ENCODE data around the gene PAX7. TPM values are rescaled to one million over a fixed set of nuclear protein-coding genes. Genes with fewer than 3 reads are reported as not detected.

The PAX7 gene
- total and polyA plus RNA-seq, 2 of the 4 experiments (the other 2 are of a cell fraction) = not detected

DNA sequence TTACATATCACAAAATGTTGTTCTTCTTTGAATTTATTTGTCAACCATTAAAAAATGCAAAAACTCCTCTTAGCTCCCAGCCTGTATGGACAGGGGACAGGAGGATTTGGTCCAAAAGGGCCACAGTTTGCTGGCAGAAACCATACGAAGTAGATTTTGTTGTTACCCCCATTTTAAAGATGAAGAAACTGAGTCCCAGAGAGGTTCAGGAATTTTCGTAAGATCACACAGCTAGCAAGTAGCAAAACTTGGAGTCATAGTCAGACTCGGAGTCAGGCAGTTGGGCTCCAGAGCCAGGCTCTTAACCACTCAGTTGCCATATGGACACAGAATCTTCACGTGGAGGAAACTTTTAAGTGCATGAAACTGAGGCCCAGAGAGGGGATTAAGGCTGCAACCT, 137.4 kb downstream of the PAX7 start:
- Histone ChIP-seq H3K23ac (ENCODE audit: low read depth, low read length) (no peak overlapping the region), H2BK20ac (ENCODE audit: low read depth, low read length) (no peak overlapping the region), H3K4me2 (ENCODE audit: low read depth, low read length) (no peak overlapping the region), H4K20me1 (ENCODE audit: insufficient read depth, low read length) (no peaks in the 10 kb centered on the region), H3K18ac (ENCODE audit: low read depth, low read length) (no peak overlapping the region), H3K4me3 (ENCODE audit: insufficient read depth, low read depth, low read length) (no peak overlapping the region), H3K9me1 (ENCODE audit: insufficient read depth, low read length) (no peaks in the 10 kb centered on the region), H2AK5ac (ENCODE audit: low read depth, low read length) (no peak overlapping the region), H2AFZ (replicated peaks; ENCODE audit: low read length, poor library complexity) (no peak overlapping the region), H3K4ac (ENCODE audit: low read depth, low read length) (no peak overlapping the region), H3K36me3 (ENCODE audit: control insufficient read depth, insufficient read depth, low read length) (no peaks in the 10 kb centered on the region), H3K27me3 (ENCODE audit: control insufficient read depth, insufficient read depth, low read length) (peaks cover 8% of the 10 kb centered on the region), H3K9ac (ENCODE audit: low read depth, low read length) (no peak overlapping the region), H2BK120ac (ENCODE audit: low read depth, low read length) (no peak overlapping the region), H2BK5ac (ENCODE audit: low read depth, low read length, poor library complexity, severe bottlenecking) (no peak overlapping the region), H3K56ac (ENCODE audit: extremely low read depth, insufficient read depth, low read length) (no peak overlapping the region), H3K14ac (replicated peaks; ENCODE audit: low read depth, low read length) (no peak overlapping the region), H2BK15ac (ENCODE audit: low read depth, low read length) (no peak overlapping the region), H4K91ac (ENCODE audit: insufficient read depth, low read depth, low read length) (no peak overlapping the region), H3K79me1 (ENCODE audit: low read depth in 1 of 2, low read length in 2 of 2) (no peaks in the 10 kb centered on the region), H3K27ac (ENCODE audit: insufficient read depth, low read length) (no peak overlapping the region), H2AK9ac (replicated peaks; ENCODE audit: low read depth, low read length, poor library complexity) (no peak overlapping the region), H4K5ac (ENCODE audit: low read depth, low read length) (no peak overlapping the region), H4K8ac (ENCODE audit: low read depth in 2 of 2, low read length in 2 of 2) (no peak overlapping the region), H3K4me1 (ENCODE audit: control insufficient read depth, insufficient read depth, low read length) (no peaks in the 10 kb centered on the region), H3K9me3 (ENCODE audit: control insufficient read depth, insufficient read depth, low read length) (no peaks in the 10 kb centered on the region)
- ATAC-seq (ENCODE audit: low read depth) (no peak), DNase-seq (no peak)
- in situ Hi-C loops (cut with MboI; ENCODE audit: low sequenced_read_pairs) (no loop called here), intact Hi-C loops (cut with micrococcal nuclease) (no loop called here), dilution Hi-C loops (cut with HindIII; ENCODE audit: low sequenced_read_pairs, unreplicated experiment) (no loop called here)
- no TSS peak for BruUV-seq (replicated peaks)
- TF ChIP-seq NFE2L2 (IDR thresholded peaks at IDR 0.05; ENCODE audit: low read depth, low read length) = no peak
- no peak for TF ChIP-seq RAD21 (IDR thresholded peaks at IDR 0.05; ENCODE audit: low read length)
- TF ChIP-seq RFX5 (IDR thresholded peaks at IDR 0.05; ENCODE audit: low read depth, low read length) = no peak
- TF ChIP-seq BHLHE40 (IDR thresholded peaks at IDR 0.05; ENCODE audit: low read depth, low read length) = no peak
- no peak for TF ChIP-seq MAFK (IDR thresholded peaks at IDR 0.05; ENCODE audit: low read depth, low read length)
- no peak for TF ChIP-seq RCOR1 (IDR thresholded peaks at IDR 0.05; ENCODE audit: insufficient replicate concordance, low read length)
- TF ChIP-seq MAZ (IDR thresholded peaks at IDR 0.05; ENCODE audit: borderline replicate concordance, low read depth, low read length) = no peak
- TF ChIP-seq FOS (IDR thresholded peaks at IDR 0.05; ENCODE audit: low read depth, low read length) = no peak
- no peak for TF ChIP-seq POLR2A (IDR thresholded peaks at IDR 0.05; ENCODE audit: low read depth, low read length)
- TF ChIP-seq, protein P1, sequence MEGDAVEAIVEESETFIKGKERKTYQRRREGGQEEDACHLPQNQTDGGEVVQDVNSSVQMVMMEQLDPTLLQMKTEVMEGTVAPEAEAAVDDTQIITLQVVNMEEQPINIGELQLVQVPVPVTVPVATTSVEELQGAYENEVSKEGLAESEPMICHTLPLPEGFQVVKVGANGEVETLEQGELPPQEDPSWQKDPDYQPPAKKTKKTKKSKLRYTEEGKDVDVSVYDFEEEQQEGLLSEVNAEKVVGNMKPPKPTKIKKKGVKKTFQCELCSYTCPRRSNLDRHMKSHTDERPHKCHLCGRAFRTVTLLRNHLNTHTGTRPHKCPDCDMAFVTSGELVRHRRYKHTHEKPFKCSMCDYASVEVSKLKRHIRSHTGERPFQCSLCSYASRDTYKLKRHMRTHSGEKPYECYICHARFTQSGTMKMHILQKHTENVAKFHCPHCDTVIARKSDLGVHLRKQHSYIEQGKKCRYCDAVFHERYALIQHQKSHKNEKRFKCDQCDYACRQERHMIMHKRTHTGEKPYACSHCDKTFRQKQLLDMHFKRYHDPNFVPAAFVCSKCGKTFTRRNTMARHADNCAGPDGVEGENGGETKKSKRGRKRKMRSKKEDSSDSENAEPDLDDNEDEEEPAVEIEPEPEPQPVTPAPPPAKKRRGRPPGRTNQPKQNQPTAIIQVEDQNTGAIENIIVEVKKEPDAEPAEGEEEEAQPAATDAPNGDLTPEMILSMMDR (conservative IDR thresholded peaks at IDR 0.05; ENCODE audit: low read depth, low read length) = no peak
- no peak for TF ChIP-seq MXI1 (IDR thresholded peaks at IDR 0.05; ENCODE audit: borderline replicate concordance, low read depth, low read length)
- no peak for TF ChIP-seq CHD1 (IDR thresholded peaks at IDR 0.05; ENCODE audit: low read depth, low read length)
- TF ChIP-seq USF2 (IDR thresholded peaks at IDR 0.05; ENCODE audit: low read depth, low read length) = no peak
- ChIA-PET POLR2A (ENCODE audit: unreplicated experiment) (no interaction called here), CTCF (no interaction called here)
- 30% methylated on average over 2 of the region's 4 CpGs; no CpG with 5 or more reads in 1 of the 2 experiments for WGBS, 2 experiments (ENCODE audit: extremely low coverage in 2 of 2, insufficient read length in 1 of 2)

All from IMR-90 (cell line).